ENCODE results near the gene TRPM8. TPM values are rescaled to one million over a fixed set of nuclear protein-coding genes. Genes with fewer than 3 reads are reported as not detected.

TRPM8 gene
- polyA plus RNA-seq, 1 donor (not counting 4 experiments of a cell fraction or from before 2014, with no cell fraction given) = 0.04 TPM

DNA sequence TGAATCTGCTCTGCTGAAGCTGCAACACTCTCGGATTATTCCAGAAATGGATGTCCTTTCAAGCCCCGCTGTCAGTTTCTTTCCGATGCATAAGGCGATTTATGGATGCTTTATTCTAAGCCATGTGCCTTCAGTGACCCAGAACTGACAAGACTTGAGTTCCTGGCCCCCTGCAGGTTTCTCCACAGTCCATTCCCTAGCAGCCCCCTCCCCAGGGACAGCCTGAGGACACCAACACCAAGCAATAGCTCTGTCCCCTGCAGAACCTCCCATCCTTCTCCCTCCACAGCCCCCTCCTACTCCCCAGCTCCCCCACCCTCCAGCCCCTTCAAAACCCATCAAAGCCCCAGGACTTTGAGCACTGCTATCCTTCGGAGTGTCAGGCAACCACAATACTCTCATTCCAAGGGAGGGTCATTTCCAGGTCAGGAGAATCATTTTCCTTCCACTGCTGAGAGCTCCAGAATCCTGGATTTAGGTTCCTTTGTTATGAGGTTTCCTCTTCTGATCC lies 108.8 kb downstream of the TRPM8 start:
- no peak overlapping the region for H3K27ac ChIP-seq (ENCODE audit: control insufficient read depth, insufficient read depth, low read length)
- H3K4me2 ChIP-seq (ENCODE audit: control insufficient read depth, extremely low read depth, insufficient read depth, low read depth, low read length) = peak overlapping the region; percentile 72
- H3K36me3 ChIP-seq (ENCODE audit: control insufficient read depth in 2 of 2, extremely low read depth in 1 of 2, insufficient read depth in 2 of 2, low read length in 2 of 2) = no peaks in the 10 kb centered on the region
- H3K9me1 ChIP-seq (ENCODE audit: control insufficient read depth, extremely low read depth, insufficient read depth, low read length) = no peaks in the 10 kb centered on the region
- TF ChIP-seq CTCF (optimal IDR thresholded peaks at IDR 0.05 in 1 of 3, IDR thresholded peaks at IDR 0.05 in 1 of 3, conservative IDR thresholded peaks at IDR 0.05 in 1 of 3; ENCODE audit: extremely low read depth in 1 of 3, insufficient read depth in 2 of 3, low read length in 3 of 3) (no peak), EZH2 (IDR thresholded peaks at IDR 0.05; ENCODE audit: low read length) (no peak)
- H3K9me3 ChIP-seq (ENCODE audit: control insufficient read depth, low read depth, low read length) = peaks cover 2% of the 10 kb centered on the region
- H3K4me1 ChIP-seq (ENCODE audit: control insufficient read depth, extremely low read depth, insufficient read depth, low read length) = peaks cover 10% of the 10 kb centered on the region
- no peak overlapping the region for H3K9ac ChIP-seq (ENCODE audit: control insufficient read depth, extremely low read depth, insufficient read depth, low read length)
- FAIRE-seq (no peak), DNase-seq (ENCODE audit: low read depth, low spot score) (no peak)
- no peaks in the 10 kb centered on the region for H3K79me2 ChIP-seq (ENCODE audit: control insufficient read depth, insufficient read depth, low read length)
- no peaks in the 10 kb centered on the region for H3K27me3 ChIP-seq (ENCODE audit: control insufficient read depth, extremely low read depth, insufficient read depth, low read length)
- H3K4me3 ChIP-seq (ENCODE audit: control insufficient read depth in 2 of 3, extremely low read depth in 1 of 3, insufficient read depth in 2 of 3, low read depth in 1 of 3, low read length in 3 of 3) = peak overlapping the region in 1 of 3 experiments; percentile 7
- H4K20me1 ChIP-seq (ENCODE audit: control insufficient read depth, extremely low read depth, insufficient read depth, low read length) = no peaks in the 10 kb centered on the region
- H2AFZ ChIP-seq (ENCODE audit: control insufficient read depth, low read length) = peak overlapping the region; percentile 46
- dilution Hi-C loops (cut with MboI; ENCODE audit: extremely low pct_ligation_motif_present, low sequenced_read_pairs) = no loop called here

- DNase-seq (ENCODE audit: low read depth, low spot score) = no peak
- Histone ChIP-seq H3K27me3 (ENCODE audit: control insufficient read depth, extremely low read depth, insufficient read depth, low read length) (no peaks in the 10 kb centered on the region), H3K9ac (ENCODE audit: control insufficient read depth, extremely low read depth, insufficient read depth, low read length) (no peak overlapping the region), H4K20me1 (ENCODE audit: control insufficient read depth, extremely low read depth, insufficient read depth, low read length) (no peaks in the 10 kb centered on the region), H3K36me3 (ENCODE audit: control insufficient read depth in 2 of 2, extremely low read depth in 1 of 2, insufficient read depth in 2 of 2, low read length in 2 of 2) (no peaks in the 10 kb centered on the region), H3K4me2 (ENCODE audit: control insufficient read depth, extremely low read depth, insufficient read depth, low read depth, low read length) (no peak overlapping the region), H2AFZ (ENCODE audit: control insufficient read depth, low read length) (no peak overlapping the region), H3K9me3 (ENCODE audit: control insufficient read depth, low read depth, low read length) (peaks cover 2% of the 10 kb centered on the region), H3K4me1 (ENCODE audit: control insufficient read depth, extremely low read depth, insufficient read depth, low read length) (peaks cover 15% of the 10 kb centered on the region), H3K27ac (ENCODE audit: control insufficient read depth, insufficient read depth, low read length) (no peak overlapping the region), H3K4me3 (ENCODE audit: control insufficient read depth in 2 of 3, extremely low read depth in 1 of 3, insufficient read depth in 2 of 3, low read depth in 1 of 3, low read length in 3 of 3) (no peak overlapping the region), H3K79me2 (ENCODE audit: control insufficient read depth, insufficient read depth, low read length) (no peaks in the 10 kb centered on the region), H3K9me1 (ENCODE audit: control insufficient read depth, extremely low read depth, insufficient read depth, low read length) (no peaks in the 10 kb centered on the region)
- FAIRE-seq = no peak
- dilution Hi-C loops (cut with MboI; ENCODE audit: extremely low pct_ligation_motif_present, low sequenced_read_pairs) = no loop called here
- TF ChIP-seq CTCF (optimal IDR thresholded peaks at IDR 0.05 in 1 of 3, IDR thresholded peaks at IDR 0.05 in 1 of 3, conservative IDR thresholded peaks at IDR 0.05 in 1 of 3; ENCODE audit: extremely low read depth in 1 of 3, insufficient read depth in 2 of 3, low read length in 3 of 3) = no peak
- no peak for TF ChIP-seq EZH2 (IDR thresholded peaks at IDR 0.05; ENCODE audit: low read length)
Observed at GRCh38 chr2:234026693-234027254, 109.6 kb downstream of the TRPM8 start.

Data from keratinocyte (primary cell).